Hepatocyte (in vitro differentiated cells): ENCODE data around the gene LANCL2.

Experiments used
- EZH2 ChIP-seq: fragments of 200-600 bp; sonication (generic); IDR thresholded peaks from 2 replicates; pipeline ENCODE4 v1.6.1; 2016; ENCODE audit warnings: antibody characterized with exemption, mild to moderate bottlenecking, borderline replicate concordance
- EZH2phosphoT487 ChIP-seq: fragments of 200-600 bp; sonication (generic); IDR thresholded peaks from one replicate; pipeline ENCODE4 v1.6.1; 2018; ENCODE audit warnings: antibody characterized with exemption, mild to moderate bottlenecking, low read depth, moderate library complexity; ENCODE audit not compliant: unreplicated experiment, severe bottlenecking
- TF ChIP-seq, protein P1 (sequence below): fragments of 200-600 bp; sonication (generic); IDR thresholded peaks from 2 replicates; pipeline ENCODE4 v1.5.1; 2016; ENCODE audit warnings: antibody characterized with exemption, mild to moderate bottlenecking; ENCODE audit not compliant: poor library complexity

DNA sequence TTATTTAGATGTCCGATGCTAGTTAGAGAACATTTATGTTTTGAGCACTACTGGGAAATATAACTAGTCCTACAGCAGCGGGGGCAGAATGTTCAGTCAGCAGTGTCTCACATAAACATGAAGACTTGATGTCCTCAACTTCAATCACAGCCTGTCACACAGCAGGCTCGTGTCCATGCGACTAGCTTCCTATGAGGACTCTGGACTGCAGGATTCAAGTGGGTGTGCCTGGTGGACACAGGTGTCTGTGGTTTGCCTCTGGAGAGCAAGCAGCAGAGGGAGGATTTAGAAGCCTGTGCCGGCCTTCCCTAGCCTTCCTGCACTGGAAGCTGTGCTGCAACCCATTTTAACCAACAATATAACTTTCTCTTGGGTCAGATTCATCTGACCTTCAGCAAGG is 30.0 kb upstream of the LANCL2 start:
- TF ChIP-seq, protein P1, sequence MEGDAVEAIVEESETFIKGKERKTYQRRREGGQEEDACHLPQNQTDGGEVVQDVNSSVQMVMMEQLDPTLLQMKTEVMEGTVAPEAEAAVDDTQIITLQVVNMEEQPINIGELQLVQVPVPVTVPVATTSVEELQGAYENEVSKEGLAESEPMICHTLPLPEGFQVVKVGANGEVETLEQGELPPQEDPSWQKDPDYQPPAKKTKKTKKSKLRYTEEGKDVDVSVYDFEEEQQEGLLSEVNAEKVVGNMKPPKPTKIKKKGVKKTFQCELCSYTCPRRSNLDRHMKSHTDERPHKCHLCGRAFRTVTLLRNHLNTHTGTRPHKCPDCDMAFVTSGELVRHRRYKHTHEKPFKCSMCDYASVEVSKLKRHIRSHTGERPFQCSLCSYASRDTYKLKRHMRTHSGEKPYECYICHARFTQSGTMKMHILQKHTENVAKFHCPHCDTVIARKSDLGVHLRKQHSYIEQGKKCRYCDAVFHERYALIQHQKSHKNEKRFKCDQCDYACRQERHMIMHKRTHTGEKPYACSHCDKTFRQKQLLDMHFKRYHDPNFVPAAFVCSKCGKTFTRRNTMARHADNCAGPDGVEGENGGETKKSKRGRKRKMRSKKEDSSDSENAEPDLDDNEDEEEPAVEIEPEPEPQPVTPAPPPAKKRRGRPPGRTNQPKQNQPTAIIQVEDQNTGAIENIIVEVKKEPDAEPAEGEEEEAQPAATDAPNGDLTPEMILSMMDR, result no peak
- TF ChIP-seq EZH2, result no peak
- TF ChIP-seq EZH2phosphoT487, result no peak
